Gastroesophageal sphincter (tissue), 4 donors: Measurements from ENCODE around the gene CDC42BPA. TPM values are rescaled to one million over a fixed set of nuclear protein-coding genes. Genes with fewer than 3 reads are reported as not detected.

Experiments used
- ATAC-seq: fragments of 150-250 bp; one replicate; pipeline ENCODE4 v1.9.1; 2016; ENCODE audit warnings: mild to moderate bottlenecking, moderate library complexity
- H3K27ac ChIP-seq, 4 donors: fragments of 200-600 bp; sonication (generic) in 3 of 4; 1 replicate in 3 of 4; 2 replicates in 1 of 4; pipeline ENCODE4 v1.5.1; 2016 to 2019
- H3K27me3 ChIP-seq: fragments of 200-600 bp; sonication (generic); one replicate; pipeline ENCODE4 v1.5.1; 2019
- H3K36me3 ChIP-seq, 2 donors: fragments of 200-600 bp; sonication (generic); one replicate each; pipeline ENCODE4 v1.5.1; 2019; ENCODE audit warnings: control low read depth in 1 of 2
- H3K4me1 ChIP-seq, 3 donors: fragments of 200-600 bp; sonication (generic); 1 replicate in 2 of 3; 2 replicates in 1 of 3; pipeline ENCODE4 v1.5.1; 2016 to 2019; ENCODE audit warnings: control low read depth in 2 of 3
- H3K4me3 ChIP-seq, 2 donors: fragments of 200-600 bp; sonication (generic); one replicate each; pipeline ENCODE4 v1.5.1; 2019; ENCODE audit warnings: mild to moderate bottlenecking in 1 of 2, moderate library complexity in 1 of 2
- H3K9me3 ChIP-seq, 3 donors: fragments of 200-600 bp; sonication (generic); one replicate each; pipeline ENCODE4 v1.5.1; 2017 to 2019; ENCODE audit warnings: control low read depth in 2 of 3
- EP300 ChIP-seq: sonication (generic); formaldehyde crosslinking; IDR thresholded peaks from one replicate; pipeline ENCODE4 v1.6.1; 2017; ENCODE audit warnings: antibody characterized with exemption, mild to moderate bottlenecking
- POLR2A ChIP-seq, 2 donors: fragments of 450-650 bp; IDR thresholded peaks; one replicate each; pipeline ENCODE4 v1.6.1; 2017; ENCODE audit warnings: antibody characterized with exemption in 2 of 2, mild to moderate bottlenecking in 2 of 2, moderate library complexity in 1 of 2
- POLR2AphosphoS5 ChIP-seq: sonication (generic); formaldehyde crosslinking; IDR thresholded peaks from one replicate; pipeline ENCODE4 v1.6.1; 2017; ENCODE audit warnings: antibody characterized with exemption
- whole genome bisulfite sequencing, 2 donors: methylation state at CpG; one replicate each; pipeline ENCODE4 v1.1.5; 2018; ENCODE audit warnings: low coverage in 1 of 2; 5-methylcytosine and 5-hydroxymethylcytosine counted together
- total RNA-seq, 4 donors: library from RNA; depleted of rRNA; stranded (reverse); fragments of >200 nt; gene quantifications; one replicate each; pipeline ENCODE4 v1.1.0, GENCODE V29; 2016
- TF ChIP-seq, protein P1 (sequence below), 4 experiments: fragments of 200-600 bp in 2 of 4; fragments of 450-650 bp in 2 of 4; sonication (generic) in 1 of 4; IDR thresholded peaks; one replicate each; pipeline ENCODE4 v1.5.1; 2017 to 2019; ENCODE audit warnings: antibody characterized with exemption in 4 of 4, mild to moderate bottlenecking in 2 of 4, moderate library complexity in 2 of 4

The CDC42BPA gene
- total RNA-seq, 4 donors from 2014 or later, result 60.7 to 92.1 (median 74.1) TPM

DNA sequence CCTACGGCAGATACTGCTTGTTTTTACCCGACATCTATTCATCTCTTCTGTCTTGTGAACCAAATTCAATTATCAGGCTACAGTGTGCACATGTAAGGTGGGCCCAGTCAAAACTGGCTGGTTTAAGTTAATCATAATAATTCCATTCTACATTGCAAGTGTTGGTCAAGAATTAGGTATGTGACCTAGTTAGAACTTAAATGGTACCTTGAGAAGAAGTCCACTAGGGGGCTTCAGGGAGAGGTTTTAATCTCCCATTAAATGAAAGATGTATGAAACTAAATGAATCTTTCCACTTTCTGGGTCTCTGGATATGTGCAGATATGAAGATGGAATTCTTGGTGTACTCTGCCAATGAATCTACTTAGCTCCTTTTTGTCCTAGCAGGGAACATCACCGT lies 187.1 kb downstream of the CDC42BPA start:
- Histone ChIP-seq H3K4me3 (no peak overlapping the region), H3K27ac (no peak overlapping the region), H3K36me3 (peaks cover 0 to 16% of the 10 kb centered on the region in 2 donors), H3K27me3 (no peaks in the 10 kb centered on the region), H3K9me3 (no peaks in the 10 kb centered on the region), H3K4me1 (peaks cover 0 to 6% (median 0%) of the 10 kb centered on the region in 3 donors)
- TF ChIP-seq EP300 (no peak), POLR2AphosphoS5 (no peak), POLR2A (IDR thresholded peaks at IDR 0.05) (no peak)
- TF ChIP-seq, protein P1, sequence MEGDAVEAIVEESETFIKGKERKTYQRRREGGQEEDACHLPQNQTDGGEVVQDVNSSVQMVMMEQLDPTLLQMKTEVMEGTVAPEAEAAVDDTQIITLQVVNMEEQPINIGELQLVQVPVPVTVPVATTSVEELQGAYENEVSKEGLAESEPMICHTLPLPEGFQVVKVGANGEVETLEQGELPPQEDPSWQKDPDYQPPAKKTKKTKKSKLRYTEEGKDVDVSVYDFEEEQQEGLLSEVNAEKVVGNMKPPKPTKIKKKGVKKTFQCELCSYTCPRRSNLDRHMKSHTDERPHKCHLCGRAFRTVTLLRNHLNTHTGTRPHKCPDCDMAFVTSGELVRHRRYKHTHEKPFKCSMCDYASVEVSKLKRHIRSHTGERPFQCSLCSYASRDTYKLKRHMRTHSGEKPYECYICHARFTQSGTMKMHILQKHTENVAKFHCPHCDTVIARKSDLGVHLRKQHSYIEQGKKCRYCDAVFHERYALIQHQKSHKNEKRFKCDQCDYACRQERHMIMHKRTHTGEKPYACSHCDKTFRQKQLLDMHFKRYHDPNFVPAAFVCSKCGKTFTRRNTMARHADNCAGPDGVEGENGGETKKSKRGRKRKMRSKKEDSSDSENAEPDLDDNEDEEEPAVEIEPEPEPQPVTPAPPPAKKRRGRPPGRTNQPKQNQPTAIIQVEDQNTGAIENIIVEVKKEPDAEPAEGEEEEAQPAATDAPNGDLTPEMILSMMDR (IDR thresholded peaks at IDR 0.05), result peak; percentile 14 to 52 (median 48)
- peak; percentile 58 for ATAC-seq
- WGBS, 2 donors, result 68 to 83% methylated on average over 3 of the region's 3 CpGs

DNA sequence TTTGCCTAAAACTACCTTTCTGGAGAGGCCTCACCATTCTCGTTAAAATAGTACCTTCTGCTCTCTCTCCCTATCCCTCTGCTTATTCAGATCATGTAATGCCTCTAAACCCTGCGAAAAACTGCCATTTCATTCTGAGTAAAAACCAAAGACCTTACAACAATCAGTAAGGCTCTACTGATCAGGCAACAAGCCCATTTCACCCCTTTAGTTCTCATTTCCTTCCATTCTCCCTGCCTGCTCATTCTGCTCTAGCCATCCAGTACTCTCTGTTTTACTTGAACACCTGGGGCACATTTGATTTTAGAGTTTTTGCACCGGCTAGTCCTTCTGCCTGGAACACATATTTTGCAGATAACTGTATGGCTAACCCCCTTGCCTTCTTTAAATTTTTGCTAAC lies 190.4 kb downstream of the CDC42BPA start:
- Histone ChIP-seq H3K4me1 (no peaks in the 10 kb centered on the region), H3K4me3 (no peak overlapping the region), H3K27ac (no peak overlapping the region), H3K9me3 (no peaks in the 10 kb centered on the region), H3K27me3 (no peaks in the 10 kb centered on the region), H3K36me3 (peaks cover 0 to 16% of the 10 kb centered on the region in 2 donors)
- TF ChIP-seq POLR2A (IDR thresholded peaks at IDR 0.05) (no peak), POLR2AphosphoS5 (no peak), EP300 (no peak)
- TF ChIP-seq, protein P1 (IDR thresholded peaks at IDR 0.05), result no peak
- WGBS, 2 donors, result 86 to 90% methylated on average over 3 of the region's 3 CpGs
- ATAC-seq, result no peak

DNA sequence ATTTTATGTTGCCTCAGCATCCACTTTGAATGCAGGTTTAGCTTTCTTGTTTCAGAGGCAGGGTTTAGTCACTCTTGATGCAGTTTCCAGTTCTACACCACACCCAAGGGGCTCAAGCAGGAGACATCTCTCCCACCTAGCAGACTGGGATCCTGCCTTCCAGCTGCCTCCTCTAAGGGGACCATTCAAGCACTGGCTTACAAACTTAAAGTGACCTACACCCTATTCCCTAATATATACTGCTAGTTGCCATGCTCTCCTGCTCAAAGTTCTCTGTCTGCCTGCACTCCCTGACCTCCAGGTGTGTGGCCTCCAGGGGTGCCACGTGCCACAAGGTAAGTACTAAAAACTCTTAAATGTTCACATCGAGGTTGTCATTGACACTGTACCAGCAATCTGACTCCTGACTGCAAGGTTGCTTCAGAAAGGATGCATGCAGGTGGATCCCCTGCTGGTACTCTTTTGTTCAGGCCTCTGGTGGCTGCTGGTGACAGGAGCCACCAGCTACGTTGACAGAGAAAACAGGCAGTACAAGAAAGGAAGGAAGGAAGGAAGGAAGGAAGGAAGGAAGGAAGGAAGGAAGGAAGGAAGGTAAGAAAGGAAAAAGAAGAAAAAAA lies 192.3 kb downstream of the CDC42BPA start:
- peaks cover 0 to 16% of the 10 kb centered on the region in 2 donors for H3K36me3 ChIP-seq
- no peaks in the 10 kb centered on the region for H3K4me1 ChIP-seq
- H3K27ac ChIP-seq, result no peak overlapping the region
- TF ChIP-seq, protein P1 (IDR thresholded peaks at IDR 0.05), result no peak
- TF ChIP-seq POLR2A (IDR thresholded peaks at IDR 0.05) (no peak), POLR2AphosphoS5 (no peak), EP300 (no peak)
- no peak for ATAC-seq
- H3K4me3 ChIP-seq, result no peak overlapping the region
- H3K27me3 ChIP-seq, result no peaks in the 10 kb centered on the region
- 36 to 40% methylated on average over 1 to 2 of the region's 3 CpGs for WGBS, 2 donors
- no peaks in the 10 kb centered on the region for H3K9me3 ChIP-seq

DNA sequence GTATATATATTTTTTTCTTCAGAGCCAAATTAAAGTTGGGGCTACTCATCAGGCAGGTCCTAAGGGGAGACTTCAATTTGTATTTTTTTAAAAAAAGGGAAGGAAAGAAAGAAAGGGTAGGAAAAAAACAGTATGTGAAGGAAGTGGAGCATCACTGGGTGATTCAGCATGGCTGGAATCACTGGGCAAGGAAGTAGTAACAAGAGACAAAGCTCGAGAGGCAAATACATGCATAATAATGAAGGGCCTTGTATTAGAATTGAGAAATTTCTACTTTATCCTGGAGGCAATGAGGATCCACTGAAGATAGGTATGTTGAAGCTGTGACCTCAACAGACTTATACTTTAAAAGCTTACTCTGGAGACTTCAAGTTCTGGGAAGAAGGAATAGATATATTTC lies 193.8 kb downstream of the CDC42BPA start:
- H3K9me3 ChIP-seq, result no peaks in the 10 kb centered on the region
- peaks cover 0 to 16% of the 10 kb centered on the region in 2 donors for H3K36me3 ChIP-seq
- no peak for ATAC-seq
- H3K4me1 ChIP-seq, result no peaks in the 10 kb centered on the region
- H3K4me3 ChIP-seq, result no peak overlapping the region
- 73 to 82% methylated on average over 1 of the region's 1 CpG for WGBS, 2 donors
- H3K27ac ChIP-seq, result no peak overlapping the region
- no peaks in the 10 kb centered on the region for H3K27me3 ChIP-seq
- TF ChIP-seq POLR2A (IDR thresholded peaks at IDR 0.05) (no peak), EP300 (no peak), POLR2AphosphoS5 (no peak)
- TF ChIP-seq, protein P1 (IDR thresholded peaks at IDR 0.05), result no peak

DNA sequence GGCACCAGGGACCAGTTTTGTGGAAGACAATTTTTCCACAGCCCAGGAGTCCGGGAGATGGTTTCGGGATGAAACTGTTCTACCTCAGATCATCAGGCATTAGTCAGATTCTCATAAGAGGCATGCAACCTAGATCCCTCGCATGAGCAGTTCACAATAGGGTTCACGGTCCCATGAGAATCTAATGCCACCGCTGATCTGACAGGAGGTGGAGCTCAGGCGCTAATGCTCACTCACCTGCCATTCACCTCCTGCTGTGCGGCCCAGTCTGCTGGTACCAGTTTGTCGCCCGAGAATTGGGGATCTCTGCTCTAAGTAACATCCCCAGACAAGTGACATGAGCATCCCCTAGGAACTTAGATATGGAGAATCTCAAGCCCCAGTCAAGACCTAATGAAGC lies 197.5 kb downstream of the CDC42BPA start:
- no peaks in the 10 kb centered on the region for H3K4me1 ChIP-seq
- WGBS, 2 donors, result 89 to 100% methylated on average over 4 to 8 of the region's 9 CpGs
- H3K27ac ChIP-seq, result no peak overlapping the region
- H3K36me3 ChIP-seq, result peaks cover 0 to 2% of the 10 kb centered on the region in 2 donors
- TF ChIP-seq, protein P1 (IDR thresholded peaks at IDR 0.05), result no peak
- TF ChIP-seq POLR2AphosphoS5 (no peak), EP300 (no peak), POLR2A (IDR thresholded peaks at IDR 0.05) (no peak)
- H3K9me3 ChIP-seq, result no peaks in the 10 kb centered on the region
- no peak for ATAC-seq
- H3K4me3 ChIP-seq, result no peak overlapping the region
- H3K27me3 ChIP-seq, result no peaks in the 10 kb centered on the region
